K562 (cell line): Measurements from ENCODE around the gene IRGM.

Experiments
- GTF2E2 ChIP-seq: fragments of 200-800 bp; sonication (Bioruptor generic); IDR thresholded peaks from 2 replicates; pipeline ENCODE4 v1.6.1; 2016; ENCODE audit warnings: missing genetic modification characterization, missing compliant biosample characterization
- MAFK ChIP-seq: IDR thresholded peaks from 2 replicates; pipeline ENCODE4 v1.6.1; 2011; ENCODE audit warnings: low read length, improper control_type of control experiment
- RAD21 ChIP-seq, 2 experiments: fragments of 250-450 bp in 1 of 2; fragments of 450-650 bp in 1 of 2; sonication (Bioruptor Pico) in 1 of 2; formaldehyde crosslinking in 1 of 2; IDR thresholded peaks in 1 of 2; conservative IDR thresholded peaks in 1 of 2; 2 replicates each; pipeline versions ENCODE4 v1.4.0 to v1.8.0; 2020 to 2022; ENCODE audit warnings: mild to moderate bottlenecking in 2 of 2, moderate library complexity in 1 of 2
- RB1 ChIP-seq: fragments of 450-650 bp; IDR thresholded peaks from 2 replicates; pipeline ENCODE4 v1.6.1; 2017; ENCODE audit warnings: low read depth, mild to moderate bottlenecking
- SMARCA4 ChIP-seq: fragments of 450-650 bp; IDR thresholded peaks from 2 replicates; pipeline ENCODE4 v1.6.1; 2016
- TFAM ChIP-seq: fragments of 250-450 bp; sonication (Bioruptor Pico); conservative IDR thresholded peaks from 2 replicates; pipeline ENCODE4 v1.5.0; 2021; ENCODE audit warnings: mild to moderate bottlenecking, moderate library complexity
- ZKSCAN1 ChIP-seq: fragments of 150-350 bp; IDR thresholded peaks from 2 replicates; pipeline ENCODE4 v1.6.1; 2016; ENCODE audit warnings: low read depth, low read length
- ZNF184 ChIP-seq: sonication (generic); formaldehyde crosslinking; IDR thresholded peaks from 2 replicates; pipeline ENCODE4 v1.5.0; 2020; ENCODE audit warnings: missing genetic modification reagents
- ZNF384 ChIP-seq: IDR thresholded peaks from 2 replicates; pipeline ENCODE4 v1.6.1; 2012; ENCODE audit warnings: low read depth, low read length, improper control_type of control experiment
- ZSCAN32 ChIP-seq: fragments of 450-650 bp; formaldehyde crosslinking; IDR thresholded peaks from 2 replicates; pipeline ENCODE4 v1.4.0; 2020; ENCODE audit warnings: mild to moderate bottlenecking, moderate library complexity
- TF ChIP-seq, protein P1 (sequence below): sonication (generic); formaldehyde crosslinking; IDR thresholded peaks from 2 replicates; pipeline ENCODE4 v1.9.0; 2022; ENCODE audit warnings: mild to moderate bottlenecking, missing genetic modification reagents
- TF ChIP-seq, protein P2 (sequence below): fragments of 450-650 bp; IDR thresholded peaks from 2 replicates; pipeline ENCODE4 v1.6.1; 2016

DNA sequence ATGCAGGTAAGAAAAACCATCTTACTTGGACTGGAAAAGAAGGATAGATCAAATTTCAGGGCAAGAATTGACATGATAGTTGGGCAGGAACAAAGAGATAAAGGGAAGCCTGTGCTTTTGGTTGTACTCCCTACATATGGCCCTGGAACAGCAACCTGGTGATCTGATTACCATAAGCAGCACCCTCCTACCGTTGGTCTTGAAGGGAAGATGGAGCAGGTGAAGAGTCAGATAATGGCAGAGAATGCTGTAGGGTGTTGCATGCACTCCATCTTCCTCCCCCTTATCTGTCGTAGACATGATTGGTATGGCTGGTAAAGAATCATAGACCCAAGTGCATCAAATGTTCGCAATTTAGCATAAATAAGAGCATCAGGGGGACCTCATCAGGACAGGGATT lies 4.7 kb downstream of the IRGM start:
- no peak for TF ChIP-seq ZNF184 (CRISPR knock-in tag)
- TF ChIP-seq, protein P1, sequence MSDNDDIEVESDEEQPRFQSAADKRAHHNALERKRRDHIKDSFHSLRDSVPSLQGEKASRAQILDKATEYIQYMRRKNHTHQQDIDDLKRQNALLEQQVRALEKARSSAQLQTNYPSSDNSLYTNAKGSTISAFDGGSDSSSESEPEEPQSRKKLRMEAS (CRISPR knock-in tag): no peak
- no peak for TF ChIP-seq ZKSCAN1
- no peak for TF ChIP-seq SMARCA4
- no peak for TF ChIP-seq TFAM (CRISPR knock-in tag)
- no peak for TF ChIP-seq RB1
- no peak for TF ChIP-seq ZSCAN32 (CRISPR knock-in tag)
- TF ChIP-seq RAD21 (CRISPR knock-in tag; conservative IDR thresholded peaks at IDR 0.05 in 1 of 2, IDR thresholded peaks at IDR 0.05 in 1 of 2): no peak
- no peak for TF ChIP-seq MAFK
- TF ChIP-seq, protein P2, sequence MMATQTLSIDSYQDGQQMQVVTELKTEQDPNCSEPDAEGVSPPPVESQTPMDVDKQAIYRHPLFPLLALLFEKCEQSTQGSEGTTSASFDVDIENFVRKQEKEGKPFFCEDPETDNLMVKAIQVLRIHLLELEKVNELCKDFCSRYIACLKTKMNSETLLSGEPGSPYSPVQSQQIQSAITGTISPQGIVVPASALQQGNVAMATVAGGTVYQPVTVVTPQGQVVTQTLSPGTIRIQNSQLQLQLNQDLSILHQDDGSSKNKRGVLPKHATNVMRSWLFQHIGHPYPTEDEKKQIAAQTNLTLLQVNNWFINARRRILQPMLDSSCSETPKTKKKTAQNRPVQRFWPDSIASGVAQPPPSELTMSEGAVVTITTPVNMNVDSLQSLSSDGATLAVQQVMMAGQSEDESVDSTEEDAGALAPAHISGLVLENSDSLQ: no peak
- TF ChIP-seq GTF2E2 (tag): no peak
- TF ChIP-seq ZNF384: no peak
